Osteocyte (in vitro differentiated cells): ENCODE measurements around the gene NUDT17. TPM values are rescaled to one million over a fixed set of nuclear protein-coding genes. Genes with fewer than 3 reads are reported as not detected.

Experiments
- DNase-seq: peaks from one replicate; pipeline ENCODE4 v3.0.0; 2021; ENCODE audit warnings: mixed read lengths; ENCODE audit not compliant: unreplicated experiment; ENCODE audit errors: extremely low spot score
- H3K27ac Mint-ChIP-seq: one replicate; pipeline ENCODE4 v1.8.0; 2021; ENCODE audit warnings: mild to moderate bottlenecking, mixed read lengths; ENCODE audit not compliant: unreplicated experiment
- H3K27me3 Mint-ChIP-seq: one replicate; pipeline ENCODE4 v1.8.0; 2021; ENCODE audit warnings: mixed read lengths; ENCODE audit not compliant: unreplicated experiment
- H3K36me3 Mint-ChIP-seq: one replicate; pipeline ENCODE4 v1.8.0; 2021; ENCODE audit warnings: mixed read lengths; ENCODE audit not compliant: unreplicated experiment
- H3K4me1 Mint-ChIP-seq: one replicate; pipeline ENCODE4 v1.8.0; 2021; ENCODE audit warnings: mixed read lengths; ENCODE audit not compliant: unreplicated experiment
- H3K4me3 Mint-ChIP-seq: one replicate; pipeline ENCODE4 v1.8.0; 2021; ENCODE audit warnings: mild to moderate bottlenecking, moderate library complexity, mixed read lengths; ENCODE audit not compliant: unreplicated experiment
- H3K9me3 Mint-ChIP-seq: one replicate; pipeline ENCODE4 v1.8.0; 2021; ENCODE audit warnings: mixed read lengths; ENCODE audit not compliant: unreplicated experiment
- total RNA-seq: library from RNA; stranded (reverse); gene quantifications from 2 replicates; pipeline ENCODE4 v1.2.1, GENCODE V29; 2021
- TF ChIP-seq, protein P1 (sequence below): fragments of 200-600 bp; sonication (generic); IDR thresholded peaks from 2 replicates; pipeline ENCODE4 v1.5.0; 2021; ENCODE audit warnings: antibody characterized with exemption, mild to moderate bottlenecking, moderate library complexity

Gene NUDT17
- total RNA-seq, 1 donor from 2014 or later, result 2.4 TPM

DNA sequence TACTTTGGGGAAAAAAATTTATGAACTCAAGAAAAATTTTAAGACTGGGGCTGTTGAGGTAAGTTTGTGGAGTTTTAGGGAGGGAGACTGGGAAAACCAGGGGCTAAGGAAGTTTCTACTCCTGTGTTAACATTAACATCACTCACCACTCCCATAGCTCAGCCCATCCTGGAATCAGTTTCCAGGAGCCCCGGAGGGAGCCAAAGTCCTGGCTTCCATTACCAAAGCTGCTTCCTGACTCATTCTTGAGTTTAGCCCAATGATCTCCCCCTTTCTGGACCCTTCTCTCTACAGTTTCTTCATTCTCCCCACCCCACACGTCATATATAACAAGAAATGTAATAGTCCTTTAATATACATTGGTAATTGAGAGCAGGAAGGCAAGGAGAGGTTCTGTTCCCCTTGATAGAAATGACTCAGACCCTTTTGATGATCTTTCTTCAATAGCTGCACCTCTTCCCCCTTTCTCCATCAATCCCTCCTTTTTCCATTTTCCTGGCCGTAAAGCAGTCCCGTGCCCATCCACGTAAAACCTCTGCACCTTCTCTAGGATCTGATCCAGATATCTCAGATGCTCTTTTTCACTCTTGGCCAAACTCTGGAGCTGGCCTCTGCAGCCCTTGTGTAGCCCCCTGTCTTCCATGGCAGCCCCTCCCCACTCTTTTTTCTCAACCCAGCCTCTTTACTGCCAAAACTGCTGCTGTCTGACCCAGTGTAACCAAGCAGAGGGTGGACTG is 18.0 kb downstream of the NUDT17 start:
- H3K9me3 Mint-ChIP-seq, result no peaks in the 10 kb centered on the region
- no peak for DNase-seq
- no peak overlapping the region for H3K4me3 Mint-ChIP-seq
- no peaks in the 10 kb centered on the region for H3K36me3 Mint-ChIP-seq
- TF ChIP-seq, protein P1, sequence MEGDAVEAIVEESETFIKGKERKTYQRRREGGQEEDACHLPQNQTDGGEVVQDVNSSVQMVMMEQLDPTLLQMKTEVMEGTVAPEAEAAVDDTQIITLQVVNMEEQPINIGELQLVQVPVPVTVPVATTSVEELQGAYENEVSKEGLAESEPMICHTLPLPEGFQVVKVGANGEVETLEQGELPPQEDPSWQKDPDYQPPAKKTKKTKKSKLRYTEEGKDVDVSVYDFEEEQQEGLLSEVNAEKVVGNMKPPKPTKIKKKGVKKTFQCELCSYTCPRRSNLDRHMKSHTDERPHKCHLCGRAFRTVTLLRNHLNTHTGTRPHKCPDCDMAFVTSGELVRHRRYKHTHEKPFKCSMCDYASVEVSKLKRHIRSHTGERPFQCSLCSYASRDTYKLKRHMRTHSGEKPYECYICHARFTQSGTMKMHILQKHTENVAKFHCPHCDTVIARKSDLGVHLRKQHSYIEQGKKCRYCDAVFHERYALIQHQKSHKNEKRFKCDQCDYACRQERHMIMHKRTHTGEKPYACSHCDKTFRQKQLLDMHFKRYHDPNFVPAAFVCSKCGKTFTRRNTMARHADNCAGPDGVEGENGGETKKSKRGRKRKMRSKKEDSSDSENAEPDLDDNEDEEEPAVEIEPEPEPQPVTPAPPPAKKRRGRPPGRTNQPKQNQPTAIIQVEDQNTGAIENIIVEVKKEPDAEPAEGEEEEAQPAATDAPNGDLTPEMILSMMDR, result no peak
- H3K27me3 Mint-ChIP-seq, result peaks cover 47% of the 10 kb centered on the region
- peaks cover 5% of the 10 kb centered on the region for H3K4me1 Mint-ChIP-seq
- H3K27ac Mint-ChIP-seq, result no peak overlapping the region

DNA sequence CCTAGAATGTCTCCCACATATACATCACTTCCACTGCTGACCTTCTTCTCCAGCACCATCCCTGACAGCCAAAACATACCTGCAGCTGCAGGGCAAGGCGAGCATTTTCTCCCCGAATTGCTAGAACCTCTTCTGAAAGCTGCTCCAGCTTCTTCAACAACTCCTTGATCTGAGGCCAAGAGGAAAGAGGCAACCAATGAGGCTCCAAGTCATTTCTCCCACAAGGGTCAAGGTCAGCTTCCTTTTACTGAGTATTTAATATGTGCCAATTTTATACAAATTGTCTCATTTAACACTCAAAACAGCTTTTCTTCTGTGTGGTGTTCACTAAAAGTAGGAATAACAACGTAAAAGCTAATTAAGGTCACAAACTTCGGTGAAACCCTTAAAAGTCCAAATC is 22.8 kb downstream of the NUDT17 start:
- H3K27ac Mint-ChIP-seq, result no peak overlapping the region
- H3K36me3 Mint-ChIP-seq, result no peaks in the 10 kb centered on the region
- no peak for DNase-seq
- H3K4me3 Mint-ChIP-seq, result no peak overlapping the region
- TF ChIP-seq, protein P1, result no peak
- H3K27me3 Mint-ChIP-seq, result peaks cover 58% of the 10 kb centered on the region
- peaks cover 5% of the 10 kb centered on the region for H3K4me1 Mint-ChIP-seq
- no peaks in the 10 kb centered on the region for H3K9me3 Mint-ChIP-seq

DNA sequence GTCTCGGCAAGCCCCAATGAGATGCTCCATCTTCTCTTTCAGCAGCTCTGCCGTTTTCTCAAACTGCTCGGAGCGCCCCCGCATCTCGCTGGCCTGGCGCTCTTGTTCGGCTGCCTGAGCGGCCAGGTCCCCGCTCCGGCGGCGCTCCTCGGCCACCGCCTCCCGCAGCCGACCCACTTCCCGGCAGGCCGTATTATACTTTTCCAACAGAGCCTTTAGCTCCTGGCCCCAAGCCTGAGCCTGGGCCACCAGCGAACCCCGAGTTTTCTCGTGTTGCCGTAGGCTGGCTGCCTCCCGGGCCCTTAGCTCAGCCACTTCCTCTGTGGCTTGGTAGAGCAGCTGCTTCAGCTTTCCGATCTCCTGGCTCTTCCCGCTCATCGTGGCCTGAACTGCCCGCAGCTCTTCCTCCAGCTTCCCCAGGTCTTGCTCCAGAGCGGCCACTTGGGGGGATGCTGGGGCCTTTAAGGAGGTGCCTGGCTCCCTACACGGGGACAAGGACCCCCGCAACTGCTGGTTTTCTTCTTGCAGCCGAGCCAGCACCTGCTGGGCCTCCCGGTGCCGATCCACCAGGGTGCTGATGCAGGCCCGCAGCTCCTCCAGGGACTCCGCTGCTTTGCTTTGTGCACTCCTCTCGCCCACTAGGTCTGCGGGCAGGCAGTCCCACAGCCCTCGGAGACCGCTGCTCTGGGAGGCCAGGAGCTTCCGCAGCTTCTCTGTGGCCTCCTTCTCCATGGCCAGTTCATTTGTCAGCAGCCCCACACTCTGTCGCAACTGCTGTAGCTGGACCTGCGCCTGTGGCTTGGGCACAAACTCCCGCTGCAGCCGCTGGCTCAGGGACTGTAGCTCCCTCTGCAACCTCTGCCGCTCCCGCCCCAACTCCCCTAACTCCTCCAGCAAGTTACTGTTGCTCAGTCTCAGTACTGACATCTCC is 26.8 kb downstream of the NUDT17 start:
- Mint-ChIP-seq H3K4me3 (peak overlapping the region; percentile 38), H3K36me3 (no peaks in the 10 kb centered on the region), H3K27ac (peak overlapping the region; percentile 47), H3K27me3 (peaks cover 28% of the 10 kb centered on the region), H3K4me1 (peaks cover 5% of the 10 kb centered on the region), H3K9me3 (no peaks in the 10 kb centered on the region)
- no peak for DNase-seq
- TF ChIP-seq, protein P1, result no peak

DNA sequence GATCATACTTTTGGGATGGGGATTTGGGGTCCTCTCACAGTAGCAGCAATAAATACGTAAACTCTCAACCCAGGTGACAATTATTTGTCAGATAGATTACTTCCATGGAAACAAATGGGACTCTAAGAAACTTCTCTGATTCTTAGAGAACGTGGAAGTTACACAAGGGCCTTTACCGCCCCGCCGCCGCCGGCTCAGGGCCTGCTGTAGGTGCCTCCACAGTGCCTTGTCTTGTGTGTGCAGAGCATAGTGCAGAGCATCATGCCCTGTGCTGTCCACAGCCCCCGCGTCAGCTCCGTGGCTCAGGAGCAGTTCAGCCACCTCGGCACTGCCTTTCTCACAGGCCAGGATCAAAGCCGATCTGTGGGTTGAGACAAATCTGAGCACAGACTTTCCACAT is 29.2 kb downstream of the NUDT17 start:
- DNase-seq, result no peak
- TF ChIP-seq, protein P1, result no peak
- Mint-ChIP-seq H3K27me3 (peaks cover 14% of the 10 kb centered on the region), H3K36me3 (no peaks in the 10 kb centered on the region), H3K9me3 (no peaks in the 10 kb centered on the region), H3K4me1 (peaks cover 5% of the 10 kb centered on the region), H3K4me3 (no peak overlapping the region), H3K27ac (no peak overlapping the region)

DNA sequence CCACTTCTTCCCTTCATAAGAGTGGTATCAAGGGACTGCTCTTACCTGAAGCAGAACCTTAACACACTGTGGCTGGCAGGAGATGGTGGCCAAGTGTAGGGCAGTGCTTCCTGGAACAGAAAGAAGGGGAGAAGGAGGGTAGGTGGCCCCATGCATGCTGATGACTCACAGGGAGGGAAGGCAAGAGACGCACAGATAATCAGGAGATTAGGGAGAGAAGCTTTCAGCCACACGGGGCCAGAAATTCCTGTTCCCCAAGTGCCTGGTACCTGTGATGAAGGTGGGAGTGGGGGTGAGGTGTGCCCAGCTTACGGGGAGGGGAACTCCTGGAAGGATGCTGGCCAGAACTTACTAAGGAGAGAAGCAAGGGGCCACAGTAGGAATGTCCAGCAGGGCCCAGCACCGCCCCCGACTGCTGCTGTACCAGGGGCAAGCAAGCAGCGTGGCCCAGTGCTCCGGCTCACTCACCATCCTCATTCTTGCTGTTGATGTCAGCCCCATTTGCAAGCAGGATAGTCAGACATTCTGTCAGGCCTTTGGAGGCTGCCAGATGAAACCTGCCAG is 32.6 kb downstream of the NUDT17 start:
- TF ChIP-seq, protein P1, result no peak
- peaks cover 11% of the 10 kb centered on the region for H3K27me3 Mint-ChIP-seq
- no peaks in the 10 kb centered on the region for H3K4me1 Mint-ChIP-seq
- H3K36me3 Mint-ChIP-seq, result no peaks in the 10 kb centered on the region
- H3K27ac Mint-ChIP-seq, result no peak overlapping the region
- no peak overlapping the region for H3K4me3 Mint-ChIP-seq
- H3K9me3 Mint-ChIP-seq, result no peaks in the 10 kb centered on the region
- DNase-seq, result no peak
